Loucy (cell line): ENCODE measurements around the gene ERICH4.

Experiments used
- CTCF ChIP-seq: fragments of 200-600 bp; sonication (generic); conservative IDR thresholded peaks from 2 replicates; pipeline ENCODE4 v1.5.1; 2014; ENCODE audit warnings: mild to moderate bottlenecking, antibody characterized with exemption, low read length
- EZH2phosphoT487 ChIP-seq: fragments of 200-600 bp; IDR thresholded peaks from 2 replicates; pipeline ENCODE4 v1.6.1; 2018; ENCODE audit warnings: antibody characterized with exemption, mild to moderate bottlenecking, moderate library complexity, borderline replicate concordance

- TF ChIP-seq EZH2phosphoT487 (no peak), CTCF (no peak)
These were observed 45.6 kb upstream of the ERICH4 start, which contains the start of the genes BCKDHA and EXOSC5 for GRCh38 chr19:41397086-41398049.
